ENCODE results near the gene RASSF1. TPM values are rescaled to one million over a fixed set of nuclear protein-coding genes. Genes with fewer than 3 reads are reported as not detected.
A peak's percentile ranks its signal among the peaks of the same experiment; 100 is the strongest.

The RASSF1 gene
- total and polyA plus RNA-seq, 2 of the 13 experiments (the other 11 are each of a cell fraction or from before 2014, with no cell fraction given): 10.2 to 27.5 TPM

DNA sequence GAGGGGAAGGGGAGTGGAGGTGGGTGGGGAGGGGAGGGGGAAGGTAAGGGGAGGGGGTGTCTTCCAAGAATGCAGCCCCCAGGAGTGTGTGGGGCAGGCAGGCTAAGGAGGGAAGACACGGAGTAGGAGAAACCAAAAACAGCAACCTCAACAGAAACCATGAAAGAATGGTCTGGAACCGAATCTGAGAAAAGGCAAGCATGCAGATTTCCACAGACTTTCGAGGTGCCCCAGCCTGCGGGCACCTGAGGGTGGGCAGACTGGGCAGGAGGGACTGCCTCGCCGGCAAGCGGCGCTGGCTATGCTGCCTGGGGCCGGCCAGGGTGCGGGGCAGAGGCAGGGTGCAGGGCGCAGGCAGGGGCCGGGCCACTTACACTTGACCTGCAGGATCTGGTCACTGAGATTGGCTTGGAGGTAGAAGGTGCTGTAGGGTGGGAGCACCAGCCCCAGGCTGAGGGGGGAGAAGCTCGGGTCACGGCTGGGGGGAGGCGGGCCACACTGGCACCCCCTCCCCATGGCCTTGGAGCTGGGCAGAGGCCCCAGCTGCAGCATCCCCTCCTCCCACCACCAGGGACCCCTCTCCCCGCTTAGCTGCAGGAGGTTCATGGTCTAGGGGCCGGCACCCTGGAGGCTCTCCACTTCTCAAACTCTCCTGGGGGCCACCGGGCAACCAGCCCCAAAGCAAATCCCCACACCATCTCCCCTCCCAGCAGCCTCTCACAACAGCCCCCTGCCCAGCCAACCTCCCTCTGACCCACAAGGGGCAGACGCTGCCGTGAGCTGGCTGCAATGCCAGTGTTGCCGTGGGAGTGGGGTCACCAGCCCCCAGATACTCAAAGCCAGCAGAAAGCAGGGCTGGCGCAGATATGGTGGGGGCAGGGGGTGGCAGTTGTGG lies 34.0 kb upstream of the RASSF1 start:
- H3K27ac ChIP-seq (ENCODE audit: extremely low read length, insufficient read depth, low read length): no peak overlapping the region
- no peak overlapping the region for H3K4me2 ChIP-seq (ENCODE audit: low read depth, low read length)
- FAIRE-seq (no peak), ATAC-seq (no peak), DNase-seq (ENCODE audit: low spot score) (no peak)
- WGBS (ENCODE audit: low lambda C conversion rate): 34% methylated on average over 10 of the region's 22 CpGs
- H3K4me1 ChIP-seq (ENCODE audit: insufficient read depth, low read length): peaks cover 15% of the 10 kb centered on the region
- H2AFZ ChIP-seq (ENCODE audit: low read length): no peak overlapping the region
- in situ Hi-C loops (cut with HindIII; ENCODE audit: extremely low pct_ligation_motif_present, low pct_unique_long_range_greater_than_20kb) (no loop called here), intact Hi-C loops (cut with micrococcal nuclease; ENCODE audit: unreplicated experiment) (loop anchor here (5.0 kb wide), 1 partner anchor 143 kb away; no protein-coding TSS in a partner anchor)
- H3K36me3 ChIP-seq (replicated peaks in 1 of 2; ENCODE audit: control insufficient read depth in 1 of 2, insufficient read depth in 2 of 2, low read length in 2 of 2): no peaks in the 10 kb centered on the region
- H3K4me3 ChIP-seq (replicated peaks in 1 of 3; ENCODE audit: insufficient read depth in 1 of 3, low read depth in 2 of 3, low read length in 3 of 3): no peak overlapping the region
- H3K27me3 ChIP-seq (ENCODE audit: control insufficient read depth in 1 of 2, insufficient read depth in 2 of 2, low read length in 2 of 2): peaks cover 9 to 37% of the 10 kb centered on the region in 2 experiments; a peak in 4 of 5 replicates
- no peaks in the 10 kb centered on the region for H4K20me1 ChIP-seq (ENCODE audit: insufficient read depth, low read length)
- no peak overlapping the region for H3K9ac ChIP-seq (ENCODE audit: insufficient read depth, low read depth, low read length)
- TF ChIP-seq MAFF (IDR thresholded peaks at IDR 0.05; ENCODE audit: low read depth, low read length): 0 out of 2 replicates have a peak, but pooled peaks have one; percentile 32
- TF ChIP-seq, protein P1, sequence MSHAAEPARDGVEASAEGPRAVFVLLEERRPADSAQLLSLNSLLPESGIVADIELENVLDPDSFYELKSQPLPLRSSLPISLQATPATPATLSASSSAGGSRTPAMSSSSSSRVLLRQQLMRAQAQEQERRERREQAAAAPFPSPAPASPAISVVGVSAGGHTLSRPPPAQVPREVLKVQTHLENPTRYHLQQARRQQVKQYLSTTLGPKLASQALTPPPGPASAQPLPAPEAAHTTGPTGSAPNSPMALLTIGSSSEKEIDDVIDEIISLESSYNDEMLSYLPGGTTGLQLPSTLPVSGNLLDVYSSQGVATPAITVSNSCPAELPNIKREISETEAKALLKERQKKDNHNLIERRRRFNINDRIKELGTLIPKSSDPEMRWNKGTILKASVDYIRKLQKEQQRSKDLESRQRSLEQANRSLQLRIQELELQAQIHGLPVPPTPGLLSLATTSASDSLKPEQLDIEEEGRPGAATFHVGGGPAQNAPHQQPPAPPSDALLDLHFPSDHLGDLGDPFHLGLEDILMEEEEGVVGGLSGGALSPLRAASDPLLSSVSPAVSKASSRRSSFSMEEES (CRISPR knock-in tag; IDR thresholded peaks at IDR 0.05): no peak
- TF ChIP-seq CHD2 (IDR thresholded peaks at IDR 0.05; ENCODE audit: low read depth, low read length): no peak
- peak; percentile 28 to 40 for TF ChIP-seq MAFK (conservative IDR thresholded peaks at IDR 0.05 in 1 of 2, IDR thresholded peaks at IDR 0.05 in 1 of 2; ENCODE audit: low read length in 2 of 2)
- no peaks in the 10 kb centered on the region for H3K79me2 ChIP-seq (ENCODE audit: insufficient read depth, low read length)
- no TSS peak for BruUV-seq (replicated peaks)
- CTCF ChIA-PET (ENCODE audit: low intra/inter-chr PET ratio, low total read pairs): no interaction called here
- H3K9me3 ChIP-seq (ENCODE audit: low read length): no peaks in the 10 kb centered on the region
- POLR2A ChIA-PET: no interaction called here
